ENCODE measurements around the gene NMNAT2. TPM values are rescaled to one million over a fixed set of nuclear protein-coding genes. Genes with fewer than 3 reads are reported as not detected.

The NMNAT2 gene
- total RNA-seq (0.16 and 0.38 TPM in 2 replicates), polyA plus RNA-seq (0.13 and 0.28 TPM in 2 replicates), polyA minus RNA-seq (0.11 TPM in 1 of 2 replicates, not detected in the other), Bru-seq, nascent RNA (percentile 4 among the genes with signal in this experiment), BruChase-seq, experiment 1, labeled RNA remaining after a 6-hour chase (percentile 6 among the genes with signal in this experiment), BruChase-seq, experiment 2, labeled RNA remaining after a 2-hour chase (percentile 5 among the genes with signal in this experiment)
- polyA plus RNA-seq (2011; cell fraction: cytosol; rRNA removed) = 0.08 and 0.09 TPM in 2 replicates
- not detected in 2 replicates for polyA plus RNA-seq (2011; cell fraction: nucleus; rRNA removed)
- 0.33 and 0.37 TPM in 2 replicates for polyA plus RNA-seq (2012)
- polyA minus RNA-seq (2011; cell fraction: cytosol; rRNA and poly(A)+ RNA removed) = not detected
- polyA minus RNA-seq (2011; cell fraction: nucleus; rRNA and poly(A)+ RNA removed) = not detected in 2 replicates
- long read RNA-seq = 0 reads

- Histone ChIP-seq H3K36me3 (ENCODE audit: control insufficient read depth in 2 of 2, extremely low read depth in 1 of 2, insufficient read depth in 2 of 2, low read length in 2 of 2) (no peaks in the 10 kb centered on the region), H3K4me2 (ENCODE audit: insufficient read depth, low read length) (no peak within 1 kb of the TSS), H3K9me3 (replicated peaks; ENCODE audit: control insufficient read depth, insufficient read depth, low read length) (no peaks in the 10 kb centered on the region), H4K20me1 (replicated peaks; ENCODE audit: control insufficient read depth, extremely low read depth, insufficient read depth, low read length) (no peaks in the 10 kb centered on the region), H3K4me3 (replicated peaks in 1 of 3; ENCODE audit: insufficient read depth in 1 of 3, low read depth in 1 of 3, low read length in 3 of 3) (no peak within 1 kb of the TSS), H3K4me1 (ENCODE audit: control insufficient read depth, extremely low read depth, insufficient read depth, low read length) (peaks cover 3% of the 10 kb centered on the region), H3K27me3 (ENCODE audit: control insufficient read depth in 2 of 2, insufficient read depth in 2 of 2, low read length in 2 of 2) (peaks cover 42 to 48% of the 10 kb centered on the region in 2 experiments), H3K9me1 (replicated peaks; ENCODE audit: control insufficient read depth, extremely low read depth, insufficient read depth, low read length) (no peaks in the 10 kb centered on the region), H3K27ac (ENCODE audit: insufficient read depth, low read depth, low read length) (no peak within 1 kb of the TSS), H3K9ac (replicated peaks; ENCODE audit: extremely low read depth, insufficient read depth, low read length) (no peak within 1 kb of the TSS), H2AFZ (ENCODE audit: low read depth, low read length) (no peak within 1 kb of the TSS), H3K79me2 (ENCODE audit: control insufficient read depth, insufficient read depth, low read length) (no peaks in the 10 kb centered on the region)
- intact Hi-C loops (cut with micrococcal nuclease) = no loop called here
- DNase-seq (ENCODE audit: low read depth, low spot score) = no peak
- FAIRE-seq = no peak
- ChIA-PET POLR2A (no interaction called here), CTCF (no interaction called here)
- BruUV-seq (replicated peaks) = no TSS peak
- TF ChIP-seq GATA2 (IDR thresholded peaks at IDR 0.05; ENCODE audit: insufficient read depth, insufficient read length, low read depth, low read length) (no peak), POLR2A (IDR thresholded peaks at IDR 0.05; ENCODE audit: low read depth, low read length) (no peak), FOS (IDR thresholded peaks at IDR 0.05; ENCODE audit: borderline replicate concordance, insufficient read depth, low read length) (no peak), EZH2 (IDR thresholded peaks at IDR 0.05; ENCODE audit: borderline replicate concordance, low read depth, low read length, severe bottlenecking) (peak; percentile 66), CTCF (IDR thresholded peaks at IDR 0.05; ENCODE audit: extremely low read depth in 1 of 2, insufficient read depth in 1 of 2, low read depth in 1 of 2, low read length in 2 of 2) (no peak)
- dilution Hi-C loops (cut with MboI; ENCODE audit: extremely low pct_ligation_motif_present, low sequenced_read_pairs) = no loop called here
These were observed at the start of gene NMNAT2 for GRCh38 chr1:183417772-183418491. TSS of gene NMNAT2 (minus strand) at chr1:183418380. CDS start at chr1:183418267, 113 bp downstream.
